NCI-H1092 treated with DMSO at 0.1 percent for 48 hours (cell line): ENCODE measurements around the gene DNAJA1.
"Not testable (repeated sequence)": the region's sequence is repeated elsewhere in the genome, so short reads cannot be mapped to it uniquely, and the experiment has no call there.

Experiments used
- DNase-seq: peaks from one replicate; lab custom pipeline; 2025; lab: John Stamatoyannopoulos, UW

Gene DNAJA1

GRCh38 chr9:33024966-33025571, at the start of gene DNAJA1:
Gene DNAJA1, plus strand, starts transcription at chr9:33025273. Its CDS starts 1,212 bp downstream, at chr9:33026485.
- peak; percentile 93 for DNase-seq

- DNase-seq = no peak
These were observed 47.0 kb upstream of the DNAJA1 start for GRCh38 chr9:32978051-32978450.

DNA sequence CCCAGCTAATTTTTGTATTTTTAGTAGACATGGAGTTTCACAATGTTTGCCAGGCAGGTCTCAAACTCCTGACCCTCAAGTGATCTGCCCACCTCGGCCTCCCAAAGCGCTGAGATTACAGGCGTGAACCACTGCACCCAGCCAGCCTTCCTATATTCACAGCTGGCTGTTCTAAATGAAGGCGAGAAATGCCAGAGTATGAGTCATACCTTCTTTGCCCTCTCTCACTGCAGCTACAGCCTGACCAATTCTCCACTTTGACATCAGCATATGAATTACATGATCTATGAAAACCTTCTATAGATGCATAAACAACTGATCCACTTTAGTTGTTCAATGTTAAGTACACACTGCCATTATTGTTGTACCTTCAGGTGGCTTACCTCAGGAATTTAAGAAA, 38.1 kb upstream of the DNAJA1 start:
- no peak for DNase-seq

GRCh38 chr9:32989660-32990059, 35.4 kb upstream of the DNAJA1 start:
- DNase-seq = no peak

DNA sequence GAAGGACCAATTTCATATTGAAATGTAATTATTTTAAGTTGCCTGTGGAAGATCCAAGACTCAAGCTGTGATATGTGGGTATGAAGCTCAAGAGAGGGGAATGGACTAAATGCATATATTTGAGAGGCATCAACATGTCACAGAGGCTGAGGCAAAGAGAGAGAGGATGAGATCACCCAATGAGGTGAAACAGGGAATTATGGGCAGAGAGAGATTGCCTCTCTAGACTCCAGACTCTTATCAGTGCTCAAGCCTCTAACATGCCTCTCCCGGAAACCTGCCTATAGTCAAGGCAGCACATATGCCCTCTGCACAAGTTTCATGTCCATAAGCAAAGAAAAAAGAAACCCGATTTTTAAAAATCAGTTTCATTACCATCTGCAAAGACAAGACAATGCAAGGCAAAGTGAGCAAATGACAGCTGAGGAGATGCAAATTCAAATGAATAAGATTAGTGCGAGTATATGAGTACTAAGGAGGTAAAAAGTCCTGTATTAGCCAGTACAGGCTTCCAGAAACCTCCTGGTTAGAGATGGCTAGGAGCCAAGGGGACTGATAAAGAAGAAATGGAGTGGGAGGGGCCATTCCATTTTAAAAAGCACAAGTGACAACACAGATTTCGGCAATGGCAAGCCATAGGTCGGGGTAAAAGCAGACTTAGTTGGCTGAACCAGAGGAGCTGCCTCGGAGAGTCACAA, 33.0 kb upstream of the DNAJA1 start:
- DNase-seq = no peak

DNA sequence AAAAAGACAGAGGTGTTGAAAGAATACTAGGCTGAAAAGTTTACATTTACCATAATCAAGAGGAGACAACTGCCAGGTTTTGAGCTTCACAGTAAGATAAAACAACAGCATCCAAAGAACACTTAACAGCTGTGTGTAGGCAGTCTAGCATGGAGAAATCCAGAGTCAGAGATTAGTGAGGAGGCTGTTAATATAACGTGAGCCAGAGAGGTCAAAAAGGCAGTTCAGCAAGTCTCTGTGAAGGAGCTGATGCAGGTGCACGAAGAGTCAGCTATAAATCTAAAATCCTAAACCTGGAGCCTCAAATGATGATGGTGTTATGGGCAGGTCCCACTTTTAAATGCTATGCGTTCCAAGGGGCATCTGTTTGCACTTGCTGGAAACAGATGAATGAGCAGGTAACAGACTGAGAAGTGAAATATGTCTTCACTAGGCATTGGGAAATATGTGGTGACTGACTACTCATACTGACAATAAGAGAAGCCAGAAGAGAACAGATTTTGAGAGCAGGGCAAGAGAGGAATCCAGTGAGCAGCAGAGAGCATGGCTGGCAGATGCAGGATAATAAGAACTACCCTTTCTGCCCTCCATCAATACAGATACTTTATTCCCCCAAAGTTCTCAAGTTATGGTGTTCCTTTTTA, 32.4 kb upstream of the DNAJA1 start:
- DNase-seq = no peak

DNA sequence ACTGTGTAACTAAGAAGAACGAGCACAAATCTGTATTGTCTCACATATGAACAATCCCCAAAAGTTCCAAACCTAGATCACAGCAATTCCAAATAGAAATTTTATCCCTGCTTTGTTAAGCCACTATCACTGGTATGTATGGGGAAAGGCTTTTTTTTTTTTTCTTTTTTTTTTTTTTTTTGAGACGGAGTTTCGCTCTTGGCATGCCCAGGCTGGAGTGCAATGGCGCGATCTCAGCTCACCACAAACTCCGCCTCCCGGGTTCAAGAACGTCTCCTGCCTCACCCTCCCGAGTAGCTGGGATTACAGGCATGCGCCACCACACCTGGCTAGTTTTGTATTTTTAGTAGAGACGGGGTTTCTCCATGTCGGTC, 24.4 kb upstream of the DNAJA1 start:
- DNase-seq = not testable (repeated sequence)

- not testable (repeated sequence) for DNase-seq
These were observed 19.7 kb upstream of the DNAJA1 start for GRCh38 chr9:33005335-33005734.

- DNase-seq = no peak
These were observed 17.3 kb upstream of the DNAJA1 start for GRCh38 chr9:33007755-33008154.

- no peak for DNase-seq
These were observed 13.2 kb upstream of the DNAJA1 start for GRCh38 chr9:33011831-33012230.

DNA sequence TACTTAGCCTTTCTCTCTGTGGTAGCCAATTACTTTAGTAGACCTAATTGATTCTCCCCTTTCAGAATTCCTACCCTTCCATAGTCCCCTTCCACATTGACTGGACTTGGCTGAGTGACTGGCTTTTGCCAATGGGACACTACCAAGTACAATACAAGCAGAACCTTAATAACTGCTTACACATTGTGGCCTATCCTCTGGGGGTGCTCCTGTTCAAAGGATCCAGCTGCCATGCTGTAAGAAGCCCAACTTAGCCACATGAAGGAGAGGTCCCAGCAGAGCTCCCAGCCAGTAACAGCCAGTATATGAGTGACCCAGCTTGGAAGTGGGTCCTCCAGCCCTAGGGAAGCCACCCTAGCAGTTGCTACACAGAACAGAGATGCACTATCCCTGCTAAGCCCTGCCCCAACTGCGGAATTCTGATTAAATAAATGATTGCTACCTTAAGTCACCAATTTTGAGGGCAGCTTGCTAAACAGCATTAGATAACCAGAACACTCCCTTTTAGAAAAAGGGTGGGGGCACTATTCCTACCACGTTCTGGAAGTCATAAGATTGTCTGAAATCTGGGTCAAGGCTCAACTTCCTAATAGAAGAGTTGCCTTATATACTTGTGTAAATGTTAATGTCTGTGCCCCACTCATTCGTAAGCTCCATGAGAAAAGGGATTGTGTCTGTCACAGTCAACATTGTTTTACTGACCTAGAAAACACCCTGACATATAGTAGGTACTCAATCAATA, 12.6 kb upstream of the DNAJA1 start:
- DNase-seq = no peak

DNA sequence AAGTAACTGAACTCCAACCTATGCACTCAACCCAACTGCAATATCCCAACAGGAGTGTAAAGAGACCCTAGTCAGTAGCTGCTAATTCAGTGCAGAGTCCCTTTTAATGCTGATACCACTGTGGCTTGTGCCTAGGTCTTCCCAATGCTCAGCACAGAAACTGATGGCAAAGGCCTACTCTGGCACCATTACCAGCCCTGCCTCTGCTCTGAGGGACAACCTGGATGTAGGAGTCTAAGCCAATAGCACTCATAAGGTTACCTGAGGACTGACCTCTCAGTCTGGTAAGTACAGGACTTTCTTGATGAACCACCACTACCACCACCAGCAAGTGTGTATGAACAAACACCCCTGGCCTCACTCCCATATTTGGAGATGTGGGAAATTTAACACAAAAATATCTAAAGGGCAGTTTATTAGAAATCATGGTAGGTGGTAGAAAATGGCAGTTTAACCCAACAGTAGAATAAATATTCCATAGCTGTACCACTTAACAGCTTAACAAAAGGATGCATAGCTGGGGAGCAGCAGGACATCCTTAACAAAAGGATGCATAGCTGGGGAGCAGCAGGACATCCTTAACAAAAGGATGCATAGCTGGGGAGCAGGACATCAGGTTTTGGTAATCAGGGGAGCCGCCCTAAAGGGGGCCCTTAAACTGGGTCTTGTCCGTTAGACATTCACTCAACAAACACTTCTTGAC, 11.0 kb upstream of the DNAJA1 start:
- DNase-seq = no peak

DNA sequence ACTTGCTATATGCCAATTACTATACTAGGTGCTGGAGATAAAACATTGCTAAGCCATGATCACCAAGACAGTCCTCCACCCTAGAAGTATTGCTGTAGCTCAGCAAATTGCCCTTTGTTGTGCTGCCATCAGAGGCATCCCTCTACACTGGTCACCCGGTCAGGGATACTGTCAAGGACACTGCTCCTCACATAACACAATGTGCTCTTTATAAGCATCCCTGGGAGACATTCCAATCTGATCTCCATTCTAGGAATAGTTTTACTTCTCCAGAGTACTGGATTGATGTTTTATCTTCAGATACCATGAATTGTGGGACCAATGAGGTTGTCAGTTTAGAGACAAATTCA, 10.4 kb upstream of the DNAJA1 start:
- no peak for DNase-seq

- no peak for DNase-seq
These were observed 7.6 kb upstream of the DNAJA1 start for GRCh38 chr9:33017283-33018041.

DNA sequence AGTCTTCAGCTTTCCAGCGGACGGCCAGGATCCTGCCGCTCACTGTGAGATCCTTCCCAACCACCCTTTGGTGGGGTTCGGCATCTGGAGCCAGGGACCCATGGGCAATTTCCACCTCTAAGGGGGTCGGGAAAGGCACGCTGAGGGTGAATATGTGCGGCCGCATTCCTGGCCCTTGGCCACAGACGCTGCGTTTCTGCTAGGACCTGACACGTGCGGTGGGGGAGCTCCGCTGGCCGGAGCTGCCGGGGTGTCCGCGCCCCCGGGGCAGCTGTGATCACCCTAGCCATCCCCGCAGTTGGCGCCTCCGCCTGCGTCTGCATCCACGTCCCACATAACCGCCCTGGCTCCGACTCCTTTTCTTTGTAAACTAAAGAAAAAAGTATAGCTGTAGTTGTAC, 5.3 kb upstream of the DNAJA1 start:
- DNase-seq = no peak

GRCh38 chr9:33022303-33022702, 2.8 kb upstream of the DNAJA1 start:
- no peak for DNase-seq

DNA sequence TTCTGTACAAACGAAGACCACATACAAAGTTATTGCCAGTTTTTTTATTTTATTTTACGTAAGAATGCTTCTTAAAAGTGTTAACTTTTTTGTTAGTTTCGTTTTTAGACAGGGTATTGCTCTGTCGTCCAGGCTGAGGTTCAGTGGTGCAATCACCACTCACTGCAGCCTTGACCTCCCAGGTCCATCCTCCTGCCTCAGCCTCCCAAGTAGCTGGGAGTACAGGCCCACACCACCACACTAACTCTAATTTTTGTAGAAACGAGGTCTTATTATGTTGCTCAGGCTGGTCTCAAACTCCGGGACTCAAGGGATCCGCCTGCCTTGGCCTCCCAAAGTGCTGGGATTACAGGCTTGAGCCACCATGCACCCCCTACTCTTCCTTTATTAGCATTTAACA, 2.3 kb upstream of the DNAJA1 start:
- no peak for DNase-seq

- DNase-seq = no peak
These were observed 1.4 kb upstream of the DNAJA1 start for GRCh38 chr9:33023661-33024060.

- DNase-seq = peak; percentile 59
These were observed 727 bp upstream of the DNAJA1 start for GRCh38 chr9:33024126-33024965.

- peak; percentile 76 for DNase-seq
These were observed 684 bp downstream of the DNAJA1 start for GRCh38 chr9:33025572-33026342.
